ENCODE measurements around the gene BABAM1.
"Not testable (repeated sequence)": the region's sequence is repeated elsewhere in the genome, so short reads cannot be mapped to it uniquely, and the experiment has no call there.

BABAM1 gene

DNA sequence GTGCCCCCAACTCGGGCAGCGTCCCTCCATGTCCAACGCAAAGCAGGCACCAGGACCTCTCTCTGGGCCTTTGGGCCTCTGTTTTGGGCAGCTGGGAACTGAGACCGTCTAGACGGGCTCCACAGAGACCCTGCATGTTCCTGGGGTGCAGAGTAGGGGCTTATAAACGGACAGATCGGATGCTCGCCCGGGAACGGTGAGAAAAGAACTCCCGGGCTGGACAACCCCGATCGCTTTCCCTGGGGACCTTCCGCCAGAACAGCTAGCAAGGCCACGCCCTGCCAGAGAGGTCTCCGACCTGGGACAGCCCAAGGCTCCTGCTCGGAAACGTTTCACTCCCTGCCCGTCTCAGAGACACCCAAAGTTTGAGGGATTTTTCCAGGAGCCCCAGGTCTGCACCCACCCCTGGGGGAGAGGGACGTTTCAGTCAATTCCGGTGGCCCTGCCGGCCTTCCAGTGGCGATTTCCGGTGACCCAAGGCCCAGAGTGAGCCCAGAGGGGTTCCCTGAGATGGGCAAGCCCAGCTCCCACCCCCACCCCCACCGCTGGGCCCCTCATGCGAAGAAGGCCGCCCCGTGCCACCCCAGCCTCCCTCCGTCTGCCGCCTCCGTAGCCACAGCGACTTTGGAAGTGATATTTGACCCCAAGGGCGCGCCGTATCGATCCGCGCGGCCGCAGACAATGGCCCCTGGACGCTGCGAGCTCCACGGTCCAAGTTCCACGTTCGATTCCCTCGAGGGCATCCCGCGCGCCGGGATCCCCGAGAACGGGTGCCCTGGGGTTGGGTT lies 23.2 kb upstream of the BABAM1 start:
- DNase-seq = no peak

DNA sequence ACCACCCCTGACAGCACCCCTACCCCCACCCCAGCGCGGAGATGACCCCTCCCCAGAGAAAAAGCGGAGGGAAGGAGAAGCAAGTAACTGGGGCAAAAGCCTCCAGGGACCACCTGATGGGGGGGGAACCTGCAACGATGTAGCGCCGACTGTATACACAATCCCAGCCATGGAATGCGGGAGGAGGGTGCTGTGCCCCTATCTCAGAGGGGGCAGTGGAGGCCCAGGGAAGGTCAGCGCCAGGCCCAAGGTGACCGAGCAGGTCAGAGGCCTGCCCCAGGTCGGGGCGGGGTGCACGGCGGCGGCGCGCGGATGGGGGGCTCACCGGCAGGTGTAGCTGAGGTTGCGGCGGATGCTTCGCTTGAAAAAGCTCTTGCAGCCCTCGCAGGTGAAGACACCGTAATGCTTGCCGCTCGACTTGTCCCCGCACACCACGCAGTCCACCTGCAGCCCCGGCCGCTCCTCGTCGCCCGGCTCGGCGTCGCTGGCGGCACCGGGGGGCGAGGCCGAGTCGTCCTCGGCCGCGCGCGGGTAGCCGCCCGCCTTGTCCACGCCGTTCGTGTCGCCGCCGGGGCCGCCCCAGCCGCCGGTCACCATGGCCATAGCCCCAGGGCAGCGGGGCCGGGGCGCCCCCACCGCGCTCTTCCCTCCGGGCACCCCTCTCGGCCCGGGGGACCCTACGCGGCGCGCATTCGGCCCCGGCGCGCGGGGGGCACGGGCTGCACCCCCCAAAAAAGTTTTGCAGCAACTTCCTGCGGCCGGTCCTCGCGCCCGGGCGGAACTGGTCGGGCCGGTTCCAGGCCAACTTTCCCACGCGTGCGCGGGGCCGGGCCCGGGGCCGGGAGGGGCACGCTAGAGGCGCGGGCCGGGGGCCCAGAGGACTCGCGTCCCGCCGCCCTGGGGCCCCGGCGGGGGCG lies 22.4 kb upstream of the BABAM1 start:
- DNase-seq = no peak

DNA sequence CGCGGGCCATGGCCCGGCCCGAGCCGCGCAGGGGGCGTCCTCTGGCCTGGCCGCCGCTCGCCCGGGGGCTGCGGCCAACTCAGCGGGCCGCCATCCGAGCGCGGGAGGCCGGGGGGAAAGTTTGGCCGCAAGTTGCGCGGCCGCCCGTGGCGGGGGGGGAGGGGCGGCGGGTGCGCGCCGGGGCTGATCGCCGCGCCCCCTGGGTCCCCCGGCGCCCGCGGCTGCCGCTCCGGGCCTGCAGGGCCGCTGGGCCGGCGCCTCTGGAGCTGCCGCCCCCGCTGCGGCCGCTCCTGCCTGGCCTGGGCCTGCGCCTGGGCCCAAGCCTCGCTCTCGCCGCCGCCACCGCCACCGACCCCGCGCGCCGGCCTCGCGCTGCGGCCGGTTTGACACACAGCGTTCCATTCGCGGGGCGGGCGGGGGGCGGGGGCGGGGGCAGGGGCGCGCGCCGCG lies 21.7 kb upstream of the BABAM1 start, which contains the start of gene NR2F6:
NR2F6 (minus strand) TSS at position 385 of the 450 bp plus-strand sequence. CDS start 699 bp downstream, outside the sequence.
- no peak for DNase-seq

GRCh38 chr19:17246681-17247425 lies 20.4 kb upstream of the BABAM1 start:
- no peak for DNase-seq

GRCh38 chr19:17248011-17248776 lies 19.0 kb upstream of the BABAM1 start:
- DNase-seq = no peak

DNA sequence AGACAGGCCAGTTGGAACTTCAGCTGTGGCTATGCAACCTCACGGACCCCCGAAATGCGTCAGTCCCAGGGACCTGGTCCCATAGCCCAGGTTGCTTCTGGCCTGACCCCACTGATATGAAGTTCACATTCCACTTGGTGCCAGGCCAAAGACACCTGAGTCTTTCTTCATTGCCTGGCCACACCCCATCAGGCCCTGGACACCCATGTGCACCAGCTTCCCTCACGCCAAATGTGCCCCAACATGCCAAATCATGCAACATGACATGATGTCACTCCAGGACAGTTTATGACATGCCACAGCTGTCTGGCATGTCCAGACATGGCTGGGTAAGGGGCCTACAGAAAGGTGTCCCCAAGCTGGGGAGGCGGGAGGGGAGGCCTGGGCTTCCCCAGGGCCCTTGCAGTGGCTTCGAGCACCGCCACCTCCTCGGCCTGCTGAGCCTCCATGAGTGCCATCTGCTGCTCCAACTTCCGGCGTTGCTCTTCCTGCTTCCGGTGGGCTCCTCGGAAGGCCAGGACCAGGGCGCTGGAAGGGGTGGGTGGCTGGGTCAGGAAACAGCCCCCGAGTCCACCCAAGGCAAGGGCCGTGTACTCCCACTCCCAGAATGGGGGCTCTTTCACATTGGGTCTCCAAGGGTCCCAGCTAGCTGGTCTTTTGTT lies 17.2 kb upstream of the BABAM1 start:
- DNase-seq = no peak

DNA sequence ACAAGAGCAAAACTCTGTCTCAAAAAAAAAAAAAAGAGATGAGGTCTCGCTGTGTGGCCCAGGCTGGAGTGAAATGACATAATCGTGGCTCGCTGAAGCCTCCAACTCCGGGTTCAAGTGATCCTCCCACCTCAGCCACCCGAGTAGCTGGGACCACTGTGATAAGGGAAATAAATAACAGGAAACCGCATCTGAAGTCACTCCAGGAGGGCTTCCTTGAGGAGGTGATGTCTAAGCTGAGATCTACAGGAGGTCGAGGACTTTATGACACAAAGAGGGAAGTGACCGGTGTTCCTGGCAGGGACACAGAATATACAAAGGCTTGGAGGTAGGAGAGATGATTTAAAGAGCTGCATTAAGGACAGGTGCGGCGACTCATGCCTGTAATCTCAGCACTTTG lies 12.6 kb upstream of the BABAM1 start:
- no peak for DNase-seq

DNA sequence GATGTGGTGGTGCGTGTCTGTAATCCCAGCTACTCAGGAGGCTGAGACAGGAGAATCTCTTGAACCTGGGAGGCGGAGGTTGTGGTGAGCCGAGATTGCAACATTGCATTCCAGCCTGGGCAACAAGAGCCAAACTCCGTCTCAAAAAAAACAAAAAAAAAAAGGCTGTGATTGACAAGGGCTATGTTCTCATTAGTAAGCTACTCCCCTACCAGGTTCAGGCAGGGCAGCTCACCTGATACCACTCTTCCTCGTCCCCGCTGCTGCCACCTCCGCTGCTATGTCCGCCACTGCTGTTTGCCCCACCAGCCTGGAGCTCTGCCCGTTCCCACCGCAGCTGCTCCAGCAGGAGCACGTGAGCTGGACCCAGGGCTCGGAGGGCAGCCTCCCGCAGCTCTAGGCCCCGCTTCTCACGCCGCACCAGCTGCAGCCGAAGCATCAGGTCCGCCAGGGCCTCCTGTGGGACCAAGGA lies 12.1 kb upstream of the BABAM1 start:
- DNase-seq = no peak

GRCh38 chr19:17256130-17256529 lies 11.1 kb upstream of the BABAM1 start:
- no peak for DNase-seq

- no peak for DNase-seq
These were observed 8.0 kb upstream of the BABAM1 start for GRCh38 chr19:17259118-17259780.

GRCh38 chr19:17259934-17260333 lies 7.3 kb upstream of the BABAM1 start:
- DNase-seq = no peak

DNA sequence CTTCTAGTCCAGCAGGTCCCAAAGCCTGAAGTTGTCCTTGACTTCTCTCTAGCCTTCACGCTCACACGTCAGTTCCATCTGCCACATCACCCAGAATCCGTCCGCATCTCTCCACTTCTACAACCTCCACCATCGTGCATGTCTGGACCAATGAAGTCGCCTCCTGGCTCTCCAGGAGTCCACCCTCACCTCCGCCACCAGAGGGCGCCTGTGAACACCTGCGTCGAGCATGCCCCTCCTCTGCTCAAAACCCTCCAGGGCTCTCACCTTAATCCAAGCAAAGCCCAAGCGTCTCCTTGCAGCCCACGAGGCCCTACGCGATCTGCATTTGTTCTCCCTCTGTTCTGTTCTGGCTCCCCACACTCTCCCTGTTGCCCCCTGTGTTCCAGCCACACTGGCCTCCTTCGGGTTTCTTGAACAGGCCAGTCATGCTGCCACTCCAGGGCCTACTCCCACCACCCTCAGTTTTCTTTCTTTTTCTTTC lies 6.4 kb upstream of the BABAM1 start:
- peak; percentile 88 to 90 for DNase-seq

DNA sequence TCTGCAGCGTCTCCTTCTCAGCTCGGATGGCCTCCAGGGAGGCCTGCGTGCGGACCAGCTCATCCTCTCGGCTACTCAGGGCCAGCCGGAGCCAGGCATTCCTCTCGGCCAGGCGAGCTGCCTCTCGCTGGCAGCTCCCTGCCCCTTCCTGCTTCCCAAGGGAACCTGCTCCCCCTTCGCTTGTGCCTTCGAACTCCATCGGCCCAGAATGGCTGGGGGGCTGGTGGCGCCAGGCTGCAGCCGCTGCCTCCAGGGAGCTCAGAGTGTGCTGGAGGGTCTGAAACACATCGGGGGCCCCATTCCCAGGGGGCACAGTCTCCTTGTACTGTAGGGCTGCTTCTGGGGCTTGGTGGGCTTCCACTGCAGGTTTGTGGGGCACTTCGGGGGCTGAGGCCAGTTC lies 4.7 kb upstream of the BABAM1 start:
- no peak for DNase-seq

GRCh38 chr19:17263712-17264640 lies 3.3 kb upstream of the BABAM1 start:
- DNase-seq = no peak

- peak in 1 of 2 donors; percentile 11 for DNase-seq
These were observed 2.6 kb upstream of the BABAM1 start, which contains the start of gene USHBP1 for GRCh38 chr19:17264641-17264979. Gene USHBP1 (minus strand): TSS chr19:17264745. CDS start chr19:17264299, 446 bp downstream.

- no peak for DNase-seq
These were observed 1.2 kb upstream of the BABAM1 start for GRCh38 chr19:17266026-17266425.

DNA sequence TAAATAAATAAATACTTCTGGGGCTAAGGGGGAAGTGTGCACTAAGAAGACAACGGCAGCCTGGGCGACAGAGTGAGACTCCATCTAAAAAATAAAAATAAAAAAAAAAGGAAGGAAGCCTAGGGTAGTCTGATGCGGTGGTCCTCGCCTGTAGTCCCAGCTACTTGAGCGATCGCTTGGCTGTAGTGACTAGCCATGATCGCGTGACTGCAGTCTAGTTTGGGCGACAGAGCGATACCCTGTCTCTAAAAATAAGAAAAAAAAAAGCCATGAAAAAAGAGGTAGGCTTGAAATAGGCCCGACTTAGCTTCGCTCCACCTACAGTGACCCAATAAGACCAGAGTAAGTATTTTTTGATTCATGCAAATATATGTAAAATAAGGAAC lies 661 bp upstream of the BABAM1 start:
- no peak for DNase-seq

DNA sequence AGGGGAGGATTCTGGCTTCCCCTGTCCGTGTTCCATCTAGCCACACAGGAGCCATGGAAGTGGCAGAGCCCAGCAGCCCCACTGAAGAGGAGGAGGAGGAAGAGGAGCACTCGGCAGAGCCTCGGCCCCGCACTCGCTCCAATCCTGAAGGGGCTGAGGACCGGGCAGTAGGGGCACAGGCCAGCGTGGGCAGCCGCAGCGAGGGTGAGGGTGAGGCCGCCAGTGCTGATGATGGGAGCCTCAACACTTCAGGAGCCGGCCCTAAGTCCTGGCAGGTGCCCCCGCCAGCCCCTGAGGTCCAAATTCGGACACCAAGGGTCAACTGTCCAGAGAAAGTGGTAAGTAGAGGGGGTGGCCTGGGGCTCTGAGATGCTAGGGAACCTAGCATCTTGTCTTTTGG lies 1.5 kb downstream of the BABAM1 start:
- no peak for DNase-seq

- DNase-seq = not testable (repeated sequence)
These were observed 7.6 kb downstream of the BABAM1 start for GRCh38 chr19:17274892-17275291.

Data from CD4-positive, alpha-beta T cell treated with Interleukin-1 beta for 1 hour (primary cell).